Adipose tissue (tissue), 3 donors: ENCODE data around the gene REM2. TPM values are rescaled to one million over a fixed set of nuclear protein-coding genes. Genes with fewer than 3 reads are reported as not detected.

Experiments used
- H3K27ac ChIP-seq: one replicate; pipeline ENCODE4 v1.5.1; 2013; ENCODE audit warnings: low read depth, low read length
- WGBS, 3 donors: extraction: QIAGEN DNeasy Blood & Tissue Kit; methylation state at CpG; one replicate each; pipeline ENCODE4 v1.1.7; 2013; 5-methylcytosine and 5-hydroxymethylcytosine counted together
- polyA plus RNA-seq, 3 donors: library from polyadenylated mRNA; stranded (reverse); fragments of 200-250 nt; gene quantifications; one replicate each; pipeline ENCODE4 v1.2.3, GENCODE V29; 2013
- donor health status: healthy with polysubstance abuse.
- donor health status: Bipolar disorder and iron deficiency.
- donor health status: healthy.

The REM2 gene
- polyA plus RNA-seq, 3 donors = 0.22 to 0.51 TPM; not detected in 1

DNA sequence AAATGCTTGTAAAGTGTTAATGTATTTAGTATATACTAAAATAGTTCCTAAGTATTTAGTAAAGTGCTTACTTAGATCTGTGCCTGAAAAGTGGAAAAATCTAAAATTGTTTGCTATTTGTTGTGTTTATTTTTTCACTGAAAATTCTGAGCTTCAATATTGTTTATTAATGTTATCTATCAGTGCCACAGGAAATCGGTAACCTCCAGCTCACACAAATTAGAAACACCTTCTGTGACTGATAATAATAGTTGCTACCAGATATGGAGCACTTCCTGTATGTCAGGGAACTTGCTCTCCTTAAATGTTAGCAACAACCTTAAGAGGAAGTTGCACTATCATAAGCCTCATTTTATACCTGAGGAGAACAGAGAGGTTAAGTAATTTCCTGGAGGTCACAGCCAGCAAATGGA lies 12.2 kb upstream of the REM2 start:
- 2 to 3% (median 3%) methylated on average over 1 of the region's 1 CpG for WGBS, 3 donors

GRCh38 chr14:22871224-22872032 lies 11.6 kb upstream of the REM2 start, which contains the start of gene LRP10:
TSS of gene LRP10 (plus strand) at chr14:22871740. CDS start at chr14:22872304, 564 bp downstream.
- peak within 1 kb of the TSS; percentile 94 for H3K27ac ChIP-seq
- WGBS, 3 donors = 1% methylated on average over 43 to 50 of the region's 50 CpGs

More for the DNA sequence above, 12.2 kb upstream of the REM2 start:
- peak overlapping the region; percentile 94 for H3K27ac ChIP-seq

DNA sequence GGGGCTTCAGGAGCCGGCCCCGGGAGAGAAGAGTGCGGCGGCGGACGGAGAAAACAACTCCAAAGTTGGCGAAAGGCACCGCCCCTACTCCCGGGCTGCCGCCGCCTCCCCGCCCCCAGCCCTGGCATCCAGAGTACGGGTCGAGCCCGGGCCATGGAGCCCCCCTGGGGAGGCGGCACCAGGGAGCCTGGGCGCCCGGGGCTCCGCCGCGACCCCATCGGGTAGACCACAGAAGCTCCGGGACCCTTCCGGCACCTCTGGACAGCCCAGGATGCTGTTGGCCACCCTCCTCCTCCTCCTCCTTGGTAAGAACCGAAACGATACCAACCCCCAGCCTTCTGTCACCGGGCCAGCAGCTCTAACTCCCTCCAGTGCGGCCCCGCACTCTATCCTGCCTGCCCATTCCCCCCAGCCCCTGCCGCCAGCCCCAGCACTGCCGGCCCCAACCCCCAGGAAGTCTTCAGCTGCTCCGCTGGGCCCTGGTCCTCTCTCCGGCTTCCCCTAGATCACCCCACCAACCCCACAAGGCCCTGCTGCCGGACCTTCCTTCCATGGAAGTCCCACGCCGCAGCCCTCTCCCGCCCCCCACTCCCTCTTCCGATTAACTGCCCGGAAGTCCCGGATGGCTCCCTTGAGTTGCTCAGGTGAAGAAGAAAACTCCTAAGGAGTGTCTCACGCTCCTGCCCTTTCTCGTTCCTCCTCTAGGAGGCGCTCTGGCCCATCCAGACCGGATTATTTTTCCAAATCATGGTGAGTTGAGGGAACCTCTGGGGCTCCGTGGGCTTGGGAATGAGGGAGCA lies 10.8 kb upstream of the REM2 start:
- H3K27ac ChIP-seq = peak overlapping the region; percentile 94
- WGBS, 3 donors = 0% methylated on average over 40 to 45 of the region's 45 CpGs

DNA sequence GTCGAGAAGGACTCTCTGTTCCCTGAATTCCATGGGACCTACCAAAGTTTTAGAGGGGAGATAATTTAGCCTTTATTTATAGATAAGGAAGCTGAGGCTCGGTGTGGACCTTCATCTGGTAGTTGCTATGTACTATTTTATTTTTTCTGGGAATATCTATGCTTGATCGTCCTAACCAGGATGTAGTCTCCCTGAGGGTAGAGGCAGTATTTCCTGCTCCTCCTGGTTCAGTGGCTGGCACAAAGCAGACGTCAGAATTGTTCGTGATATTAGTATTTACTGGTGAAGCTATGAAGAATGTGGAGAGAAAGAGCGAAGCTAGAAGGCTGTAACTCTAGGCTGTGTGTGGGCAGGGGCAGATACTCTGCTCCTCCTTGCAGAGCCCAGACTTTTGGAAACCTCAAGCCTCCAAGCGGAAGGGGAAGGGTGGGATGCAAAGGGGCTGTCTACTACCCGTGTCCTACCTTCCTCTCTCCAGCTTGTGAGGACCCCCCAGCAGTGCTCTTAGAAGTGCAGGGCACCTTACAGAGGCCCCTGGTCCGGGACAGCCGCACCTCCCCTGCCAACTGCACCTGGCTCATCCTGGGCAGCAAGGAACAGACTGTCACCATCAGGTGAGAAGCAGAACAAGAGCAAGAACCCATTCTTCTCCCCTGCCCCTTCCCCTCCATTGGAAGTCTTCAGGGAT lies 10.0 kb upstream of the REM2 start:
- WGBS, 3 donors = 43 to 56% (median 53%) methylated on average over 10 of the region's 10 CpGs
- peak overlapping the region; percentile 94 for H3K27ac ChIP-seq

- no peak overlapping the region for H3K27ac ChIP-seq
- 94 to 96% (median 94%) methylated on average over 15 of the region's 15 CpGs for WGBS, 3 donors
Measured at GRCh38 chr14:22875003-22875747, 7.8 kb upstream of the REM2 start.

- no peak overlapping the region for H3K27ac ChIP-seq
- 95 to 97% (median 96%) methylated on average over 20 of the region's 20 CpGs for WGBS, 3 donors
Measured at GRCh38 chr14:22875748-22876319, 7.2 kb upstream of the REM2 start.

GRCh38 chr14:22877000-22877501 lies 6.0 kb upstream of the REM2 start:
- WGBS, 3 donors = 93 to 96% (median 93%) methylated on average over 22 of the region's 22 CpGs
- H3K27ac ChIP-seq = no peak overlapping the region

- H3K27ac ChIP-seq = no peak overlapping the region
- 68 to 82% (median 72%) methylated on average over 8 of the region's 8 CpGs for WGBS, 3 donors
Measured at GRCh38 chr14:22878271-22879246, 4.5 kb upstream of the REM2 start.

GRCh38 chr14:22882064-22882463 lies 958 bp upstream of the REM2 start:
- no peak overlapping the region for H3K27ac ChIP-seq
- WGBS, 3 donors = 36 to 51% (median 38%) methylated on average over 7 of the region's 7 CpGs

GRCh38 chr14:22882529-22883172 lies 371 bp upstream of the REM2 start:
- H3K27ac ChIP-seq = no peak overlapping the region
- WGBS, 3 donors = 18 to 35% (median 34%) methylated on average over 6 of the region's 6 CpGs

DNA sequence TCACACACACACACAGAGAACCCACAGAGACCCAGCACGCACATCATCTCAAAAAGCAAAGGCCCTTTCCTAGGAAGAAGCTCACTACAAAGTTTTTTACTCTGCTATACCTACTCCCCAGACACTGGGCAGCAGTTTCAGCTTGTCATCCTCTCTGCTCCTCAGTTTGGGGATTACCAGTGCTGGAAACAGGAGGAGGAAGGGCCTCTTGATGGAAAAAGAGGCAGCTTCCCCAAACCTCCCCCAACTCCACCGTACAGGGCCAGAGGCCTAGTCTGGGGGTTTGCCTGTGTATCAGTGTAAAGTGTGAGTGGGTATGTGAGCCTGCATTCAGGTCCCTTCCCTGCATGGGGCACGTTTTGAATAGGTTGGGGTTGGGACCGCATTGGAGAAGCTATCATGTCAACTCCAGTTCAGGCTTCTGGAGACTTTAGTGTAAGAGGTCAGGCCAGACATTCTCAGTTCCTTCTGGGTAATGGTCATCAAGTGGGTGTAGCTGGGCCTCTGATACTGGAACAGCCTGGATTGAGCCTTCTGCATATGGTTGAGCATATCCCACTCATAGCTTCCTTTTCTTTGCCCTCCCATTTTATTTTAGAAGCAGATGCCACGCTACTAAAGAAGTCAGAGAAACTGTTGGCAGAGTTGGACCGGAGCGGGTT lies 1.2 kb downstream of the REM2 start:
- 87 to 89% (median 87%) methylated on average over 7 of the region's 7 CpGs for WGBS, 3 donors
- no peak overlapping the region for H3K27ac ChIP-seq

DNA sequence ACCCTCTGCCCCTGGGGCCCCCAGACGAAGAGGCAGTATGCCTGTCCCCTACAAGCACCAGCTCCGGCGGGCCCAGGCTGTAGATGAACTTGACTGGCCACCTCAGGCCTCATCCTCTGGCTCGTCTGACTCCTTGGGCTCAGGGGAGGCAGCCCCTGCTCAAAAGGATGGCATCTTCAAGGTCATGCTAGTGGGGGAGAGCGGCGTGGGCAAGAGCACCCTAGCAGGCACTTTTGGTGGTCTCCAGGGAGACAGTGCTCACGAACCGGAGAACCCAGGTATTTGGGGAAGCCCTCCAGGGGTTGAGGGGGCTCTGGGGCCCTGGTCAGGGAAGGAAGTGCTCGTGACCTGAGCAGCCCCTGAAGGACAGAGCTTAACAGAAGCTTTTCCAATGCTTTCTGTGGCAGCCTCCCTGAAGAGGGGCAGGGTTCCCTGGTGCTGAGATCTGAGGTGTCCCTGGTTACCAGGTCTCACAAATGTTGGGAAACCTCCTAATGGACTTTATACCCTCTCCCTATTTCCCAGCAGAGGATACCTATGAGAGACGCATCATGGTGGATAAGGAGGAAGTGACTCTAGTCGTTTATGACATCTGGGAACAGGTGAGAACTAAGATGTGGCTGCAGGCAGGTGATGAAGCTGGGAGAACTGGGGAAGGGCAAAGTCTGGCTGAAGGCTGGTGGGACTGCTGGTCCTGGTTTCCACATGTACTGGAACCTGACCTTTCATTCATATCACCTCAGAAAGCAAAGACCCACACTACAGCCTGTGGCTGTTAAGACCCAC lies 1.9 kb downstream of the REM2 start:
- no peak overlapping the region for H3K27ac ChIP-seq
- 86 to 90% (median 88%) methylated on average over 11 of the region's 11 CpGs for WGBS, 3 donors

GRCh38 chr14:22885975-22886374 lies 3.0 kb downstream of the REM2 start:
- 91 to 95% (median 92%) methylated on average over 21 of the region's 21 CpGs for WGBS, 3 donors
- no peak overlapping the region for H3K27ac ChIP-seq

DNA sequence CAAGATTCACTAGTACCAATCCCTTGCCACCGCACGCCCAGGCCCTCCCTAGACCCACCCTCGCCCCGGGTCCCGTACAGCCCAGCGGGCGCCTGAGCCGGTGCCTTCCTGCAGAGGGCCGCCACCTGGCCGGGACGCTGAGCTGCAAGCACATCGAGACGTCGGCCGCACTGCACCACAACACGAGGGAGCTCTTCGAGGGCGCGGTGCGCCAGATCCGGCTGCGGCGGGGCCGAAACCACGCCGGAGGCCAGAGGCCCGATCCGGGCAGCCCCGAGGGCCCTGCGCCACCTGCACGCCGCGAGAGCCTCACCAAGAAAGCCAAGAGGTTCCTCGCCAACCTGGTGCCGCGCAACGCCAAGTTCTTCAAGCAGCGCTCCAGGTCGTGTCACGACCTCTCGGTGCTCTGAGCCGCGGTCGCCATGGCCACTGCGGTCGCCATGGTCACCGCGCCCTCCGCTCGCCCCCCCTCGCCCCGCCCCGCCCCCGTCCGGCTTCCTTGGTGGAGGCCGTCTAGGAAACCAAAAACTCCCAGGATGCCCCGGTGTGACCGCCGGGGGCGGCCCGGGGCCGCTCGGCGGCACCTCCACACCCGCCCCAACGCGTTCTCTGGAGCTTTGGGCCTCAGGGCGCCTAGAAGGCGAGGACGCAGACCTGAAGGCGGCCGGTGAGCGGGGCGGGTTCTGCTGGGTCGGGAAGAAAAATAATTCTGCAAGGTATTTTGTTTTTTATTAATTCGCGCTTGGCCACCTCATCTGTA lies 3.7 kb downstream of the REM2 start:
- WGBS, 3 donors = 3 to 4% (median 3%) methylated on average over 76 to 77 of the region's 77 CpGs
- H3K27ac ChIP-seq = no peak overlapping the region
